H9 (cell line): Measurements from ENCODE around the gene PLPP2. TPM values are rescaled to one million over a fixed set of nuclear protein-coding genes. Genes with fewer than 3 reads are reported as not detected.

Source experiments
- DNase-seq: peaks from one replicate; pipeline ENCODE4 v3.0.0-alpha.2; 2017
- H2AFZ ChIP-seq: one replicate; pipeline ENCODE4 v1.6.1; 2013; ENCODE audit warnings: mild to moderate bottlenecking, low read length, control low read depth, moderate library complexity
- H2AK5ac ChIP-seq: 2 replicates; pipeline ENCODE4 v1.6.1; 2013; ENCODE audit warnings: low read length, control low read depth, mixed read lengths; ENCODE audit not compliant: insufficient read length
- H2BK120ac ChIP-seq: one replicate; pipeline ENCODE4 v1.6.1; 2013; ENCODE audit warnings: low read depth, mild to moderate bottlenecking, low read length, control low read depth, inconsistent platforms; ENCODE audit not compliant: poor library complexity, severe bottlenecking
- H2BK12ac ChIP-seq: 2 replicates; pipeline ENCODE4 v1.6.1; 2013; ENCODE audit warnings: low read length, control low read depth, mixed read lengths, low read depth; ENCODE audit not compliant: insufficient read length
- H2BK15ac ChIP-seq: 2 replicates; pipeline ENCODE4 v1.6.1; 2013; ENCODE audit warnings: low read depth, low read length, control low read depth
- H2BK20ac ChIP-seq: one replicate; pipeline ENCODE4 v1.6.1; 2013; ENCODE audit warnings: low read depth, mild to moderate bottlenecking, low read length, control low read depth, inconsistent platforms; ENCODE audit not compliant: poor library complexity, severe bottlenecking
- H2BK5ac ChIP-seq: 2 replicates; pipeline ENCODE4 v1.6.1; 2013; ENCODE audit warnings: low read length, control low read depth, mixed read lengths; ENCODE audit not compliant: insufficient read length
- H3K14ac ChIP-seq: 2 replicates; pipeline ENCODE4 v1.6.1; 2013; ENCODE audit warnings: low read length, control low read depth; ENCODE audit not compliant: insufficient read depth
- H3K18ac ChIP-seq: 2 replicates; pipeline ENCODE4 v1.6.1; 2013; ENCODE audit warnings: low read depth, mild to moderate bottlenecking, mixed read lengths, low read length, control low read depth; ENCODE audit not compliant: insufficient read length
- H3K23ac ChIP-seq: 2 replicates; pipeline ENCODE4 v1.6.1; 2013; ENCODE audit warnings: low read length, control low read depth, mixed read lengths, low read depth; ENCODE audit not compliant: insufficient read length
- H3K23me2 ChIP-seq: 2 replicates; pipeline ENCODE4 v1.6.1; 2013; ENCODE audit warnings: low read depth, mild to moderate bottlenecking, mixed read lengths, low read length, control low read depth; ENCODE audit not compliant: insufficient read length, poor library complexity, severe bottlenecking
- H3K27ac ChIP-seq: 2 replicates; pipeline ENCODE4 v1.5.1; 2013; ENCODE audit warnings: low read length, control low read depth, mixed read lengths, low read depth; ENCODE audit not compliant: insufficient read length
- H3K27me3 ChIP-seq: 2 replicates; pipeline ENCODE4 v1.6.1; 2013; ENCODE audit warnings: low read length, control low read depth, inconsistent platforms; ENCODE audit not compliant: insufficient read depth
- H3K4ac ChIP-seq: 2 replicates; pipeline ENCODE4 v1.6.1; 2013; ENCODE audit warnings: low read depth, mild to moderate bottlenecking, control low read depth, inconsistent platforms, low read length, moderate library complexity
- H3K4me1 ChIP-seq: 2 replicates; pipeline ENCODE4 v1.6.1; 2013; ENCODE audit warnings: low read length, control low read depth, inconsistent platforms; ENCODE audit not compliant: insufficient read depth
- H3K4me2 ChIP-seq: 2 replicates; pipeline ENCODE4 v1.6.1; 2013; ENCODE audit warnings: low read length, control low read depth, mixed read lengths; ENCODE audit not compliant: insufficient read length, insufficient read depth
- H3K56ac ChIP-seq: 2 replicates; pipeline ENCODE4 v1.6.1; 2013; ENCODE audit warnings: low read depth, mild to moderate bottlenecking, mixed read lengths, low read length, control low read depth; ENCODE audit not compliant: insufficient read length
- H3K79me1 ChIP-seq: 2 replicates; pipeline ENCODE4 v1.6.1; 2013; ENCODE audit warnings: low read depth, mild to moderate bottlenecking, moderate library complexity, low read length, control low read depth, inconsistent platforms; ENCODE audit not compliant: insufficient read depth, poor library complexity, severe bottlenecking
- H3K79me2 ChIP-seq: 2 replicates; pipeline ENCODE4 v1.6.1; 2013; ENCODE audit warnings: low read length, control low read depth, inconsistent platforms; ENCODE audit not compliant: insufficient read depth
- H3K9ac ChIP-seq: 2 replicates; pipeline ENCODE4 v1.6.1; 2013; ENCODE audit warnings: low read length, control low read depth, mixed read lengths; ENCODE audit not compliant: insufficient read length; ENCODE audit errors: extremely low read depth
- H3K9me3 ChIP-seq: one replicate; pipeline ENCODE4 v1.6.1; 2013; ENCODE audit warnings: low read depth, low read length, inconsistent platforms; ENCODE audit not compliant: control insufficient read depth
- H3T11ph ChIP-seq: one replicate; pipeline ENCODE4 v1.6.1; 2013; ENCODE audit warnings: mild to moderate bottlenecking, low read length, control low read depth, inconsistent platforms
- H4K20me1 ChIP-seq: one replicate; pipeline ENCODE4 v1.6.1; 2013; ENCODE audit not compliant: control insufficient read depth, insufficient read length, insufficient read depth
- H4K5ac ChIP-seq: 2 replicates; pipeline ENCODE4 v1.6.1; 2013; ENCODE audit warnings: low read depth, mild to moderate bottlenecking, mixed read lengths, low read length, control low read depth; ENCODE audit not compliant: insufficient read length
- H4K8ac ChIP-seq: replicated peaks from 2 replicates; pipeline ENCODE4 v1.6.1; 2013; ENCODE audit warnings: low read length, control low read depth, mixed read lengths, low read depth; ENCODE audit not compliant: insufficient read length
- H4K91ac ChIP-seq: 2 replicates; pipeline ENCODE4 v1.6.1; 2013; ENCODE audit warnings: low read depth, mild to moderate bottlenecking, moderate library complexity, mixed read lengths, low read length, control low read depth; ENCODE audit not compliant: insufficient read length
- H3K27ac Mint-ChIP-seq, 3 experiments: 2 replicates in 2 of 3; 3 replicates in 1 of 3; pipeline ENCODE4 v1.8.0; 2020 to 2021; ENCODE audit warnings: mixed read lengths in 3 of 3, mild to moderate bottlenecking in 1 of 3, moderate library complexity in 1 of 3
- H3K27me3 Mint-ChIP-seq: 2 replicates; pipeline ENCODE4 v1.8.0; 2021; ENCODE audit warnings: low read depth, mild to moderate bottlenecking, moderate library complexity, mixed read lengths
- H3K36me3 Mint-ChIP-seq, 3 experiments: 2 replicates in 2 of 3; 3 replicates in 1 of 3; pipeline ENCODE4 v1.8.0; 2020 to 2021; ENCODE audit warnings: low read depth in 3 of 3, mixed read lengths in 3 of 3; ENCODE audit not compliant: insufficient read depth in 1 of 3
- H3K4me1 Mint-ChIP-seq, 2 experiments: 2 replicates each; pipeline ENCODE4 v1.8.0; 2020; ENCODE audit warnings: mixed read lengths in 2 of 2
- H3K4me3 Mint-ChIP-seq, 2 experiments: 2 replicates in 1 of 2; 3 replicates in 1 of 2; pipeline ENCODE4 v1.8.0; 2020 to 2021; ENCODE audit warnings: mild to moderate bottlenecking in 2 of 2, mixed read lengths in 2 of 2, moderate library complexity in 1 of 2
- H3K9me3 Mint-ChIP-seq, 2 experiments: 2 replicates in 1 of 2; 3 replicates in 1 of 2; pipeline ENCODE4 v1.8.0; 2020; ENCODE audit warnings: mild to moderate bottlenecking in 2 of 2, mixed read lengths in 2 of 2, moderate library complexity in 1 of 2
- WGBS: extraction: QIAGEN DNeasy Blood & Tissue Kit; methylation state at CpG from one replicate; pipeline ENCODE4 v1.1.7; 2013; ENCODE audit warnings: missing lambda C conversion rate, low lambda C conversion rate, mixed read lengths; ENCODE audit not compliant: insufficient read length; ENCODE audit errors: extremely low coverage; 5-methylcytosine and 5-hydroxymethylcytosine counted together
- total RNA-seq: library from RNA; stranded (reverse); gene quantifications from 2 replicates; pipeline ENCODE4 v1.2.1, GENCODE V29; 2021
- TF ChIP-seq, protein P1 (sequence below): fragments of 200-600 bp; sonication (generic); conservative IDR thresholded peaks from 3 replicates; pipeline ENCODE4 v1.8.0; 2021; ENCODE audit warnings: antibody characterized with exemption, mild to moderate bottlenecking

PLPP2 gene
- total RNA-seq, 1 experiment from 2014 or later = 143 TPM

DNA sequence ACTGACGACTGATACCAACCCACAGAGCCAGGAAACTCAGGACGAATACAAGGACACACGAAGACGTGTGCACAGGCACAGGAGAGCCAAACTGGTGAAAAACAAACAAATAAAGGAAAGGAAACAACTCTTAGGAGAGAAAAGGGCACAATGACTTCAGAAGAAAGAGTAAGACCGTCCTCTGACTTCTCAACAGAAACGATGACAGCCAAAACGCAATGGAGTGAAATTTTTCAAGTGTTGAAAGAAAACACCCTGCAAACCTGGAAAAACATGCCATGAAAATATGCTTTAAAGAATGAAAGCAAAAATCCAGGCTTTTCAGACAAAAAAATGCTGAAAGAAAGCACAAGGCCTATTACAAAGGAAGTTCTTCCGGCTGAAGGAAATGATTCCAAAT lies 24.6 kb upstream of the PLPP2 start:
- no peak overlapping the region for H3K18ac ChIP-seq
- no peak overlapping the region for H3K4me3 Mint-ChIP-seq
- H4K8ac ChIP-seq = no peak overlapping the region
- no peak overlapping the region for H3K4ac ChIP-seq
- H3T11ph ChIP-seq = no peak overlapping the region
- no peak overlapping the region for H3K56ac ChIP-seq
- H3K79me1 ChIP-seq = no peaks in the 10 kb centered on the region
- H3K14ac ChIP-seq = no peak overlapping the region
- H2BK20ac ChIP-seq = no peak overlapping the region
- WGBS = no CpG with 5 or more reads among the region's 8 CpGs
- H2BK5ac ChIP-seq = no peak overlapping the region
- H3K4me1 Mint-ChIP-seq = no peaks in the 10 kb centered on the region
- H3K27me3 ChIP-seq = no peaks in the 10 kb centered on the region
- no peaks in the 10 kb centered on the region for H3K23me2 ChIP-seq
- H4K20me1 ChIP-seq = no peaks in the 10 kb centered on the region
- H3K4me2 ChIP-seq = no peak overlapping the region
- no peak overlapping the region for H2AK5ac ChIP-seq
- no peaks in the 10 kb centered on the region for H3K4me1 ChIP-seq
- no peak overlapping the region for H2AFZ ChIP-seq
- H3K9me3 ChIP-seq = peaks cover 5% of the 10 kb centered on the region
- H3K23ac ChIP-seq = no peak overlapping the region
- H3K79me2 ChIP-seq = no peaks in the 10 kb centered on the region; the same call in 1 of the 2 replicates
- H2BK15ac ChIP-seq = no peak overlapping the region
- no peaks in the 10 kb centered on the region for H3K27me3 Mint-ChIP-seq
- H3K27ac Mint-ChIP-seq = peak overlapping the region in 2 of 3 experiments; percentile 6 to 63; a peak in 2 of 7 replicates
- DNase-seq = no peak
- H3K9me3 Mint-ChIP-seq = peaks cover 9 to 13% of the 10 kb centered on the region in 2 experiments
- TF ChIP-seq, protein P1, sequence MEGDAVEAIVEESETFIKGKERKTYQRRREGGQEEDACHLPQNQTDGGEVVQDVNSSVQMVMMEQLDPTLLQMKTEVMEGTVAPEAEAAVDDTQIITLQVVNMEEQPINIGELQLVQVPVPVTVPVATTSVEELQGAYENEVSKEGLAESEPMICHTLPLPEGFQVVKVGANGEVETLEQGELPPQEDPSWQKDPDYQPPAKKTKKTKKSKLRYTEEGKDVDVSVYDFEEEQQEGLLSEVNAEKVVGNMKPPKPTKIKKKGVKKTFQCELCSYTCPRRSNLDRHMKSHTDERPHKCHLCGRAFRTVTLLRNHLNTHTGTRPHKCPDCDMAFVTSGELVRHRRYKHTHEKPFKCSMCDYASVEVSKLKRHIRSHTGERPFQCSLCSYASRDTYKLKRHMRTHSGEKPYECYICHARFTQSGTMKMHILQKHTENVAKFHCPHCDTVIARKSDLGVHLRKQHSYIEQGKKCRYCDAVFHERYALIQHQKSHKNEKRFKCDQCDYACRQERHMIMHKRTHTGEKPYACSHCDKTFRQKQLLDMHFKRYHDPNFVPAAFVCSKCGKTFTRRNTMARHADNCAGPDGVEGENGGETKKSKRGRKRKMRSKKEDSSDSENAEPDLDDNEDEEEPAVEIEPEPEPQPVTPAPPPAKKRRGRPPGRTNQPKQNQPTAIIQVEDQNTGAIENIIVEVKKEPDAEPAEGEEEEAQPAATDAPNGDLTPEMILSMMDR = no peak
- H4K5ac ChIP-seq = no peak overlapping the region
- no peak overlapping the region for H4K91ac ChIP-seq
- no peak overlapping the region for H3K27ac ChIP-seq
- no peak overlapping the region for H2BK12ac ChIP-seq
- H3K36me3 Mint-ChIP-seq = peaks cover 47 to 76% (median 67%) of the 10 kb centered on the region in 3 experiments
- no peak overlapping the region for H3K9ac ChIP-seq
- H2BK120ac ChIP-seq = no peak overlapping the region
